Stimulated activated CD8-positive, alpha-beta memory T cell treated with anti-CD3 and anti-CD28 coated beads, Interleukin-4, amount 100 ng/mL, for 4 hours (primary cell): ENCODE results near the gene CD79A.
"Not testable (repeated sequence)": the region's sequence is repeated elsewhere in the genome, so short reads cannot be mapped to it uniquely, and the experiment has no call there.

Experiments used
- DNase-seq, 2 donors: peaks; one replicate each; pipeline ENCODE4 v3.0.0-alpha.2; 2020; ENCODE audit warnings: low read depth in 2 of 2, low spot score in 1 of 2

The CD79A gene

GRCh38 chr19:41904118-41904870 lies 27.2 kb downstream of the CD79A start:
- no peak for DNase-seq

- no peak for DNase-seq
Observed at GRCh38 chr19:41905273-41906002, 28.4 kb downstream of the CD79A start.

GRCh38 chr19:41906271-41906670 lies 29.2 kb downstream of the CD79A start:
- no peak for DNase-seq

GRCh38 chr19:41906916-41907680 lies 30.0 kb downstream of the CD79A start:
- no peak for DNase-seq

- DNase-seq = no peak
Observed at GRCh38 chr19:41907994-41908615, 31.0 kb downstream of the CD79A start.

- no peak for DNase-seq
Observed at GRCh38 chr19:41908724-41909464, 31.8 kb downstream of the CD79A start.

- DNase-seq = no peak
Observed at GRCh38 chr19:41909706-41910105, 32.6 kb downstream of the CD79A start.

- no peak for DNase-seq
Observed at GRCh38 chr19:41910240-41910991, 33.3 kb downstream of the CD79A start.

- no peak for DNase-seq
Observed at GRCh38 chr19:41910992-41911888, 34.2 kb downstream of the CD79A start.

GRCh38 chr19:41911889-41912731 lies 35.0 kb downstream of the CD79A start:
- no peak for DNase-seq

GRCh38 chr19:41912899-41913537 lies 35.9 kb downstream of the CD79A start:
- DNase-seq = no peak

- no peak for DNase-seq
Observed at GRCh38 chr19:41913538-41914423, 36.7 kb downstream of the CD79A start.

- not testable (repeated sequence) for DNase-seq
Observed at GRCh38 chr19:41914424-41914834, 37.4 kb downstream of the CD79A start.

GRCh38 chr19:41915021-41915775 lies 38.1 kb downstream of the CD79A start:
- DNase-seq = no peak

GRCh38 chr19:41915776-41916414 lies 38.8 kb downstream of the CD79A start:
- DNase-seq = no peak
